CD4-positive, CD25-positive, alpha-beta regulatory T cell (primary cell): ENCODE data around the gene VPS37C. TPM values are rescaled to one million over a fixed set of nuclear protein-coding genes. Genes with fewer than 3 reads are reported as not detected.
"Not testable (repeated sequence)": the region's sequence is repeated elsewhere in the genome, so short reads cannot be mapped to it uniquely, and the experiment has no call there.

Experiments used
- ATAC-seq, 2 donors: fragments of 150-1000 bp; cut with Tn5 transposase; one replicate each; pipeline ENCODE4 v1.10.0; 2021; ENCODE audit warnings: low read depth in 2 of 2, moderate number of reproducible peaks in 2 of 2, moderate library complexity in 1 of 2
- DNase-seq, 3 donors: peaks; one replicate each; pipeline versions ENCODE4 v3.0.0 to v3.0.0-alpha.2; 2012 to 2022; ENCODE audit warnings: mixed read lengths in 1 of 3
- H3K27ac ChIP-seq: one replicate; pipeline ENCODE4 v1.7.0; 2013; ENCODE audit warnings: mild to moderate bottlenecking, low read length; ENCODE audit not compliant: insufficient read depth, poor library complexity, severe bottlenecking
- H3K27me3 ChIP-seq: one replicate; pipeline ENCODE4 v1.7.0; 2013; ENCODE audit warnings: low read length; ENCODE audit not compliant: control insufficient read depth, insufficient read depth
- H3K36me3 ChIP-seq: one replicate; pipeline ENCODE4 v1.7.0; 2013; ENCODE audit warnings: mild to moderate bottlenecking, low read length, moderate library complexity; ENCODE audit not compliant: control insufficient read depth, insufficient read depth
- H3K4me1 ChIP-seq: 2 replicates; pipeline ENCODE4 v1.7.0; 2013; ENCODE audit warnings: mild to moderate bottlenecking, low read length; ENCODE audit not compliant: insufficient read depth, control insufficient read depth, poor library complexity, severe bottlenecking
- H3K4me3 ChIP-seq: one replicate; pipeline ENCODE4 v1.7.0; 2013; ENCODE audit warnings: low read depth, mild to moderate bottlenecking, low read length, moderate library complexity
- H3K9me3 ChIP-seq, 2 experiments: 1 replicate in 1 of 2; 2 replicates in 1 of 2; pipeline ENCODE4 v1.7.0; 2013; ENCODE audit warnings: low read length in 2 of 2, mild to moderate bottlenecking in 1 of 2, moderate library complexity in 1 of 2; ENCODE audit not compliant: control insufficient read depth in 2 of 2
- H3K27ac Mint-ChIP-seq, 3 donors: one replicate each; pipeline ENCODE4 v1.8.0; 2020 to 2022; ENCODE audit warnings: mild to moderate bottlenecking in 3 of 3, mixed read lengths in 3 of 3, moderate library complexity in 2 of 3
- H3K27me3 Mint-ChIP-seq: one replicate; pipeline ENCODE4 v1.8.0; 2022; ENCODE audit warnings: mild to moderate bottlenecking, mixed read lengths
- H3K36me3 Mint-ChIP-seq: one replicate; pipeline ENCODE4 v1.8.0; 2020; ENCODE audit warnings: mixed read lengths
- H3K4me1 Mint-ChIP-seq, 4 donors: one replicate each; pipeline ENCODE4 v1.8.0; 2020 to 2022; ENCODE audit warnings: mixed read lengths in 4 of 4, mild to moderate bottlenecking in 1 of 4
- H3K4me3 Mint-ChIP-seq, 4 donors: one replicate each; pipeline ENCODE4 v1.8.0; 2020 to 2022; ENCODE audit warnings: mild to moderate bottlenecking in 4 of 4, mixed read lengths in 4 of 4, moderate library complexity in 3 of 4
- H3K9me3 Mint-ChIP-seq, 7 donors: one replicate each; pipeline ENCODE4 v1.8.0; 2020 to 2022; ENCODE audit warnings: mixed read lengths in 7 of 7, mild to moderate bottlenecking in 3 of 7, moderate library complexity in 2 of 7
- polyA plus RNA-seq, 4 donors: library from polyadenylated mRNA; unstranded; fragments of 300-500 nt; fragmentation: Illumina TruSeq; gene quantifications; one replicate each; pipeline ENCODE4 v1.2.3, GENCODE V29; 2021
- total RNA-seq: library from RNA; stranded (reverse); gene quantifications from one replicate; pipeline ENCODE4 v1.2.3, GENCODE V29; 2022

Gene VPS37C
- total and polyA plus RNA-seq, 5 donors from 2014 or later: 0.30 to 2.8 (median 0.65) TPM

DNA sequence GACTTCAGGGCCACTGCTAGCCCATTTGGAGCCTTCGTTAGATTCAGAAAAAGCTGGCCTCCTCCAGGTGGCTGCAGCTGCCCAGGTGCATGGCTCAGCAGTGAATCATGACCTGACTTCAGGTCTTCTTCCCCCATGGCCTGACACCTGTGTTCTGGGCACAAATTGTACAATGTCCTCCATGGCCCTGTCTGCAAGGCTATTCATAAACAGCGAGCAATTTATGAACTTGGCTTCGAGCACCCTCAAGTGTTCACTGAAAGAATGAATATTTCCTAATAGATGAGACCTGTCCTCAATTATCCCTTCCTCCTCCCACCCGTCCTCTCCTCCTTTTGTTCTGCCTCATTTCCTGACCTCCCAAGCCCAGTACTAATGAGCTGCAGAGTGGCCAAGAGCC, 12.2 kb upstream of the VPS37C start:
- H3K27me3 ChIP-seq: peaks cover 2% of the 10 kb centered on the region
- peaks cover 8% of the 10 kb centered on the region for H3K4me1 ChIP-seq
- Mint-ChIP-seq H3K27me3 (peaks cover 33% of the 10 kb centered on the region), H3K4me3 (no peak overlapping the region), H3K27ac (peak overlapping the region in 1 of 3 donors; percentile 65), H3K4me1 (peaks cover 5 to 31% (median 17%) of the 10 kb centered on the region in 4 donors), H3K9me3 (peaks cover 0 to 2% (median 0%) of the 10 kb centered on the region in 7 donors), H3K36me3 (no peaks in the 10 kb centered on the region)
- H3K36me3 ChIP-seq: no peaks in the 10 kb centered on the region
- H3K9me3 ChIP-seq: no peaks in the 10 kb centered on the region
- ATAC-seq (no peak), DNase-seq (no peak)
- H3K27ac ChIP-seq: no peak overlapping the region
- no peak overlapping the region for H3K4me3 ChIP-seq

DNA sequence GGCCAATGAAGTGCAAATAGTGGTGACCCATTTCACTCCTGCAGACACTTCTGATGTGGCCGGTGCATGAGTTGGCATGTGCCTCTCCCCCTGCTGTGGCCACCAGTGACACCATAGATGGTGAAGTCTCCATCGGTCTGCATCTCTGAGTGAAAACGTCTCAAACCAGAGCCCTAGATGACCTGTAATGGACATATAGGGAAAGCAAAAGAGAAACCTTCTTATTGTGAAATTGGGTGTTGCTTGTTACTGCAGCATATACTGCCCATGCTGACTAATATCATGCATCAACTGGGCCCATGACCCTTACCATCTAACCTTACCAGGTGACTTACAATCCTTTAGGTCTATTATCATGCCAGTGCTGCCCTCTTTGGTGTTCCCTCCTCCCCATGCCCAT, 11.7 kb upstream of the VPS37C start:
- peaks cover 31% of the 10 kb centered on the region for H3K27me3 Mint-ChIP-seq
- H3K4me3 ChIP-seq: no peak overlapping the region
- H3K9me3 Mint-ChIP-seq: peaks cover 0 to 2% (median 0%) of the 10 kb centered on the region in 7 donors
- H3K36me3 ChIP-seq: no peaks in the 10 kb centered on the region
- DNase-seq: no peak
- H3K27ac ChIP-seq: no peak overlapping the region
- H3K27ac Mint-ChIP-seq: peak overlapping the region in 1 of 3 donors; percentile 55
- peaks cover 5 to 36% (median 17%) of the 10 kb centered on the region in 4 donors for H3K4me1 Mint-ChIP-seq
- no peak for ATAC-seq
- peaks cover 2% of the 10 kb centered on the region for H3K27me3 ChIP-seq
- H3K4me1 ChIP-seq: peaks cover 8% of the 10 kb centered on the region
- H3K9me3 ChIP-seq: no peaks in the 10 kb centered on the region
- H3K4me3 Mint-ChIP-seq: peak overlapping the region in 1 of 4 donors; percentile 55
- no peaks in the 10 kb centered on the region for H3K36me3 Mint-ChIP-seq

DNA sequence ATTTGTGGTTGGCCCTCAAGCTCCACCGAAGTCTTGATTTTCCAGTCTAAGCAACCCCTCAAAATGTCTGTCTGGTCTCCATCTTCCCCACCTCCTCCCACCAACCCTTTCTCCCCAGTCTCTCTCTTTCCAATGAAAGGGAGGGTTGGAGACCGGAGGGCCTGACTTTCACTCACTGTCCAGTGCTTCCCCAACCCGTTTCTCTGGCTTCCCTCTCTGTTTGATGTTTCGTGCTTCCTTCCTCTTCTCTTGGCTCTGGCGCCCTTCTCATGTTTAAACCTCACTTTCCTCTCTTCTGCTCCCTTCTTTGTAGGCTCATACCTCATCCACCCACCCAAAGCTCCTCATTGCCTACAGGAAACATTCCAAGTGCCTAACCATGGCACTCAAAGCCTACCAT, 11.1 kb upstream of the VPS37C start:
- no peak for ATAC-seq
- Mint-ChIP-seq H3K4me1 (peaks cover 5 to 40% (median 17%) of the 10 kb centered on the region in 4 donors), H3K4me3 (peak overlapping the region in 2 of 4 donors; percentile 55 to 69)

DNA sequence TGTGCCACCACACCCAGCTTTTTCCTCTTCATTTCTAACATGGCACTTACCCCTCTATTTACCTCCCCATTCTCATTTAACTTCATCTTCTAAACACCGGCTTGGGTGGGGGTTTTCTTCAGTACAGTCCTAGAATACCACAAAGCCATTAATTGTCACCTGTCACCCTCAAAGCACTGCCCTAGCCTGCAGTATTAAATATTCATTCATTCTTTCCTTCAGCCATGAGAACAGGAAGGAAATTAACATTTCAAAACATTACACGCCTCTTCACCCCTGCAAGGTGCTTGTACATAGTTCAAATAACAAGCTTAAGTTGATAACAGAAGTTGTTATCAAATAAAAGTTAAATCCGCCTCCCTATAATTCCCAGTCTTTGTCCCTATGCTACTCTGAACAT, 10.7 kb upstream of the VPS37C start:
- no peaks in the 10 kb centered on the region for H3K27me3 ChIP-seq
- Mint-ChIP-seq H3K9me3 (peaks cover 0 to 2% (median 0%) of the 10 kb centered on the region in 7 donors), H3K4me3 (peak overlapping the region in 3 of 4 donors; percentile 1 to 69 (median 55)), H3K4me1 (peaks cover 5 to 41% (median 17%) of the 10 kb centered on the region in 4 donors), H3K36me3 (no peaks in the 10 kb centered on the region), H3K27ac (peak overlapping the region; percentile 55 to 95 (median 77)), H3K27me3 (peaks cover 29% of the 10 kb centered on the region)
- H3K36me3 ChIP-seq: no peaks in the 10 kb centered on the region
- H3K4me3 ChIP-seq: peak overlapping the region; percentile 27
- peaks cover 8% of the 10 kb centered on the region for H3K4me1 ChIP-seq
- peak in 1 of 3 donors; percentile 30 for DNase-seq
- no peak overlapping the region for H3K27ac ChIP-seq
- ATAC-seq: peak; percentile 46 to 52
- no peaks in the 10 kb centered on the region for H3K9me3 ChIP-seq

More for the DNA sequence above, 11.1 kb upstream of the VPS37C start:
- peaks cover 0 to 2% (median 0%) of the 10 kb centered on the region in 7 donors for H3K9me3 Mint-ChIP-seq
- H3K27ac Mint-ChIP-seq: peak overlapping the region in 2 of 3 donors; percentile 55 to 77
- H3K36me3 Mint-ChIP-seq: no peaks in the 10 kb centered on the region
- DNase-seq: no peak
- Histone ChIP-seq H3K9me3 (no peaks in the 10 kb centered on the region), H3K27ac (no peak overlapping the region), H3K4me3 (peak overlapping the region; percentile 27), H3K4me1 (peaks cover 8% of the 10 kb centered on the region), H3K27me3 (no peaks in the 10 kb centered on the region), H3K36me3 (no peaks in the 10 kb centered on the region)
- peaks cover 29% of the 10 kb centered on the region for H3K27me3 Mint-ChIP-seq

DNA sequence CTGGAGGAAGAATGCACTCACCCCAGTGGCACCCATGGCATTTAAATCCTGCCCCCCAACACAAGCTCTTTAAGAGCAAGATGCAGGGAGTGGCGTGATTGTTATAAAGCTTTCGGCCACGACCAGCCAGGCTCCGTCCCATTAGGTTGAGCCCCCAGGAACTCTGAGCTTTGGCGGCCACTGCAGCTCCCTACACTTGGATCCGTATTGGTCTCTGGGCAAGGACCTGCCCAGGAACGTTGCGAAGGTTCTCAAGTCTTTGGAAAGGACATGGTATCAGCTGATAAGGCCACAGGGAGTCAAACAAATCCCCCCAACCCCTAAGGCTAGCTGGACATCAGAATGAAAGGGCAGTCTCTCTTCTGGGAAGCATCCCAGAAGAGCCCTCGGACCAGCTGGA, 9.3 kb upstream of the VPS37C start:
- Mint-ChIP-seq H3K36me3 (no peaks in the 10 kb centered on the region), H3K4me3 (no peak overlapping the region), H3K27me3 (peaks cover 22% of the 10 kb centered on the region), H3K9me3 (peaks cover 0 to 2% (median 0%) of the 10 kb centered on the region in 7 donors), H3K27ac (no peak overlapping the region), H3K4me1 (peaks cover 5 to 41% (median 17%) of the 10 kb centered on the region in 4 donors)
- ATAC-seq (no peak), DNase-seq (no peak)
- peaks cover 8% of the 10 kb centered on the region for H3K4me1 ChIP-seq
- H3K4me3 ChIP-seq: no peak overlapping the region
- H3K27ac ChIP-seq: no peak overlapping the region
- no peaks in the 10 kb centered on the region for H3K9me3 ChIP-seq
- H3K36me3 ChIP-seq: no peaks in the 10 kb centered on the region
- H3K27me3 ChIP-seq: no peaks in the 10 kb centered on the region

DNA sequence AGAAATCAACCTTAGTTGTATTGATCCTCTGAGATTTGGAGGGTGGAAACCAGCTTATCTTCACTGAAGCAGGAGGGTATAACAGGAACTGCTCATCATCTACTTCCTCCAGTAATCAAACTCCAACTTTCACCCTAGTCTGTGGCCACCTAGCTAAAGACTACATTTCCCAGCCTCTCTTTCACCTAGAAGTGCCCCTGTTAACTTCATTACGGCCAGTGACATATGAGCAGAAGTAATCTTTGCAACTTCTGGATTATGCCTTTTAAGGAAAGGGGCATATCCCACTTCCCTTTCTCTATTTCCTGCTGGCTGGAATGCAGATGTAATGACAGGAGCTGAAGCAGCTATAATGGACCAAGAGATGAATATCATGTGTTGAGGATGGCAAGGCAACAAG, 7.6 kb upstream of the VPS37C start:
- H3K9me3 ChIP-seq: no peaks in the 10 kb centered on the region
- no peaks in the 10 kb centered on the region for H3K27me3 ChIP-seq
- no peak overlapping the region for H3K4me3 ChIP-seq
- peaks cover 8% of the 10 kb centered on the region for H3K4me1 ChIP-seq
- peak overlapping the region in 1 of 4 donors; percentile 64 for H3K4me3 Mint-ChIP-seq
- DNase-seq (peak in 1 of 3 donors; percentile 40), ATAC-seq (no peak)
- H3K27me3 Mint-ChIP-seq: peaks cover 14% of the 10 kb centered on the region
- peaks cover 5 to 51% (median 24%) of the 10 kb centered on the region in 4 donors for H3K4me1 Mint-ChIP-seq
- no peak overlapping the region for H3K27ac Mint-ChIP-seq
- H3K36me3 ChIP-seq: no peaks in the 10 kb centered on the region
- H3K27ac ChIP-seq: no peak overlapping the region
- H3K36me3 Mint-ChIP-seq: no peaks in the 10 kb centered on the region
- H3K9me3 Mint-ChIP-seq: peaks cover 0 to 2% (median 0%) of the 10 kb centered on the region in 7 donors

DNA sequence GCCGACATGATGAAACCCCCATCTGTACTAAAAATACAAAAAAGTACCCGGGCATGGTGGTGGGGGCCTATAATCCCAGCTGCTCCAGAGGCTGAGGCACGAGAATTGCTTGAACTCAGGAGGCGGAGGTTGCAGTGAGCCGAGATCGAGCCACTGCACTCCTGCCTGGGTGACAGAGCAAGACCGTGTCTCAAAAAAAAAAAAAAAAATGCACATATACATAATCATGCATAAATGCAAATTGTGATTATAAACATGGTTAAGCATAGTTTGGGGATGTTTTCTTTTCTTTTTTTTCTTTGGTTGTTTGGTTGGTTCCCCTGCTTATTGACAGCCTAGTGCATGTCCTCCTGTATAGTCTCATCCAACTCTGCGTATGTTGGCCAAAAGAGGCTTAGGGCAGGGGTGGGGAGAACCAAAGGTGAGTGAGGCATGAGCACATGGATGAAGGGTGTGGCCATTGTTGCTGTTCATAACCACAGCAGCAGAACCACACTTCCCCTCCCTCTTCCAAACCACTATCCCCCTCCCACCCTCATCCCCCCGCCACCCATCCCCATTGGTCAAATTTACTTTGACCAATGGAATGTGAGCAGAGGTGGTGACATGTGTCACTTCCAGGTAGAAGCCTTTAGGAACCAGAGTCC, 6.9 kb upstream of the VPS37C start:
- DNase-seq: peak in 1 of 3 donors; percentile 18
- Histone ChIP-seq H3K4me1 (peaks cover 8% of the 10 kb centered on the region), H3K27me3 (no peaks in the 10 kb centered on the region), H3K9me3 (no peaks in the 10 kb centered on the region), H3K4me3 (no peak overlapping the region), H3K36me3 (no peaks in the 10 kb centered on the region), H3K27ac (no peak overlapping the region)
- Mint-ChIP-seq H3K27ac (no peak overlapping the region), H3K36me3 (no peaks in the 10 kb centered on the region), H3K27me3 (peaks cover 12% of the 10 kb centered on the region), H3K4me3 (peak overlapping the region in 1 of 4 donors; percentile 21), H3K4me1 (peaks cover 5 to 51% (median 25%) of the 10 kb centered on the region in 4 donors), H3K9me3 (peaks cover 0 to 1% (median 0%) of the 10 kb centered on the region in 7 donors)
- no peak for ATAC-seq

DNA sequence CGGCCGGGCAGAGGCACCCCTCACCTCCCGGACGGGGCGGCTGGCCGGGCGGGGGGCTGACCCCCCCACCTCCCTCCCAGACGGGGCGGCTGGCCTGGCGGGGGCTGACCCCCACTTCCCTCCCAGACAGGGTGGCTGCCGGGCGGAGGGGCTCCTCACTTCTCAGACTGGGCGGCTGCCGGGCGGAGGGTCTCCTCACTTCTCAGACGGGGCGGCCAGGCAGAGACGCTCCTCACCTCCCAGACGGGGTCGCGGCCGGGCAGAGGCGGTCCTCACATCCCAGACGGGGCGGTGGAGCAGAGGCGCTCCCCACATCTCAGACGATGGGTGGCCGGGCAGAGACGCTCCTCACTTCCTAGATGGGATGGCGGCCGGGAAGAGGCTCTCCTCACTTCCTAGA, 5.1 kb upstream of the VPS37C start:
- not testable (repeated sequence) for DNase-seq, H3K27me3 ChIP-seq, H3K27ac ChIP-seq, H3K9me3 ChIP-seq, H3K36me3 ChIP-seq, H3K4me3 ChIP-seq, H3K27ac Mint-ChIP-seq, H3K36me3 Mint-ChIP-seq, ATAC-seq, H3K9me3 Mint-ChIP-seq, H3K4me3 Mint-ChIP-seq, H3K4me1 ChIP-seq
- Mint-ChIP-seq H3K27me3 (peaks cover 10% of the 10 kb centered on the region), H3K4me1 (peaks cover 5 to 49% (median 23%) of the 10 kb centered on the region in 4 donors)
